NCI-H1048 (cell line): ENCODE results near the gene TK1.

Experiments
- DNase-seq: peaks from one replicate; lab custom pipeline; 2025; lab: John Stamatoyannopoulos, UW

TK1 gene

DNA sequence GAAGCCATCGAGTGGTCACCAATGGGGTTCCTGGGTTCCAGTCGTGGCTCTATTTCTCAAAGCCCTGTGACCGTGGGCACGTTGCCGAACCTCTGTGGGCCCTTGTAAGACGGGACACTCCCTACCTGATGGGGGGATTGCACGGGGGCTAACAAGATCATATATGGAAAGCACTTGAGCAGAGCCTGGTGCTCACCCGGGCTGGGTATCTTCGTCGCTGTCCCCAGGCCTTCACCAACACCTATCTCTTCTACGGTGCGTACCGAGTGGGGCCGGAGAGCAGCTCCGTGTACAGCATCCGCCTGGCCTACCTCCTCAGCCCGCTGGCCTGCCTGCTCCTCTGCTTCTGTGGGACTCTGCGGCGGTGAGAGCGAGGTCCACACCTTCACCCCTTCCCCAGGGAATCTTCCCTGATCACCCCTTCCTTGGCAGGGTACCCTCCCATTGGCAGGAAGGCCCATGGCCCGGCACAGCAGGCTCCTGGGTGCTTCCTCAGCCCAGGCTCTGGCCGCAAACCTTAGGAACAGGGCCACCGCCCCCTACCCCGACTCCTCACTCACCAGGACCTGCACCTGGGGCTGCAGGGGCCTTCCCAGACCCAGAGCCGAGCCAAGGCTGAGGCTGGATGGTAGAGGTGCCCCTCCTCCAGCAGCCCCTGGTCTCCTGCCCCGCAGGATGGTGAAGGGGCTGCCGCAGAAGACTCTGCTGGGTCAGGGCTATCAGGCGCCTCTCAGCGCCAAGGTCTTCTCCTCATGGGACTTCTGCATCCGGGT is 53.5 kb downstream of the TK1 start:
- DNase-seq = no peak

DNA sequence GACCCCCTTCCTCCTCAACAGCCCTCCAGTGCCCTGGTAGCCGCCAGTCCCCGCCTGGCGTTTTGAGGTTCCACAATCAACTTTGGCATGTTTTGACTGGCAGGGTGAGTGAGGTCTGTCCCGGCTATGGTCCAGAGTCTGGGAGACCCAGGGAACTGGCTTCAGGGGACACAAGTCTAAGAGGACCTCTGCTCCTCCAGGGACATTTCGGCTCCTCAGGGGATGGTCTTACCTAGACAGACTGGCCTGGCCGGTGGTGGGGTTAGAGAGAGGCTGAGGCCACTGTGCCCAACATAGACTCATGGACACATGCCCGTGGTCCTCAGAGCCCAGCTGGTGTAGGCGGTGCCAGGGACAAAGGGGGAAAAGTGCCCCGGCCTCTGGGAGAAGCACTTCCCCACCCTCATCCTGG is 54.1 kb downstream of the TK1 start:
- DNase-seq = no peak

DNA sequence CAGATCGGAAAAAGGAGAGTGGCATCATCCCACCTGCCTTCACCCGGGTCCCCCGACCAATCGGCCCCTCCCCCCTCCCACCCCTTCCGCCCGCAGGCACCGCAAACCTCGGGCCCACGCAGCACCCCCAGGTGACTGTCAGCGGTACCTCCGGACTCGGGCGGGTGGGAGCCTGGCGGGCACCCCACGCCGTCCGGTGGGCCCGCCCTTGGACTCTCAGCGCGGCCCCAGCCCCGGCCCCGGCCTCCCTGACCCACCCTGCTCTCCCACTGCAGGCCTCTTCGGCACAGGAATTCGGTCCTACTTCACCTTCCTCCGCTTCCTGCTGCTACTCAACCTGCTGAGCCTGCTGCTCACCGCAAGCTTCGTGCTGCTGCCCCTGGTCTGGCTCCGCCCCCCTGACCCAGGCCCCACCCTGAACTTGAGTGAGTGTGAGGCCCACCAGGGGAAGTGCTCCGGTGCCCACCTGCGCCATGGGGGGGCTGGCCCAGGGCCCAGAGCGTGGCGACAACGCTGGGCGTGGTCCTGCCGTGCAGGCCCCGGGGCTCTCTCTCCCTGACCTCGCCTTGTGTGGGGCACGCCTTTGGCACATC is 54.7 kb downstream of the TK1 start:
- DNase-seq = no peak

DNA sequence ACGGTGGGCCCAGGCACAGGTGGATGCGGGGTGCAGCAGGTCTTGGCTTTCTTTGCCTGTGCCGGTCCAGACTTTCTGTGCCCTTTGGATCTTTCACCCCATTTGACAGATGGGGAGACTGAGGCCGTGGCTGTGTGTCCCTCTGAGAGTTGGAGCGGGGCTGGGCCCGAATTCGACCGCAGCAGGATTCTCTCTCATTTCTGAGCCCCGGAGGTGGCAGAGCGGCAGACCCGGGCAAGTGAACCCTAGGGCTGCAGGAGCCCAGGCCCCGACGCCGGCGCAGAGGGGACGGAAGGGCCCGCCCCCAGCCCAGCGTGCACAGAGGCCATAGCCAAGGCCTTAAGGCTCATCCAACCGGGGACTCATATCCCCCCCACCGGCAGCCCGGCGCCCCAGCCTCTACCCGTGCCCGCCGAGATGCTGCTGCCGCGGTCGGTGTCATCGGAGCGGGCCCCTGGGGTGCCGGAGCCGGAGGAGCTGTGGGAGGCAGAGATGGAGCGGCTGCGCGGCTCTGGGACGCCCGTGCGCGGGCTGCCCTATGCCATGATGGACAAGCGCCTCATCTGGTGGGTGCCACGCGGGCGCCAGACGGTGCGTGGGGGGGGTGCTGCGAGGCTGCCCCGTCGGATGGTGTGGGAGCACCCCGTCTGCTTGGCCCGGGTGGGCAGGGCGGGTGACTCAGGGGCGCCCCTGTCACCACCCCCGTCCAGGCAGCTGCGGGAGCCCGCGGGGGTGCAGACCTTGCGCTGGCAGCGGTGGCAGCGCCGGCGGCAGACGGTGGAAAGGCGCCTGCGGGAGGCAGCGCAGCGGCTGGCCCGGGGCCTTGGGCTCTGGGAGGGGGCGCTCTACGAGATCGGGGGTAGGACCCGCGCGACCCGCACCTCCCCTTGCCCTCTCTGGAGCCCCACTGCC is 55.4 kb downstream of the TK1 start:
- no peak for DNase-seq

DNA sequence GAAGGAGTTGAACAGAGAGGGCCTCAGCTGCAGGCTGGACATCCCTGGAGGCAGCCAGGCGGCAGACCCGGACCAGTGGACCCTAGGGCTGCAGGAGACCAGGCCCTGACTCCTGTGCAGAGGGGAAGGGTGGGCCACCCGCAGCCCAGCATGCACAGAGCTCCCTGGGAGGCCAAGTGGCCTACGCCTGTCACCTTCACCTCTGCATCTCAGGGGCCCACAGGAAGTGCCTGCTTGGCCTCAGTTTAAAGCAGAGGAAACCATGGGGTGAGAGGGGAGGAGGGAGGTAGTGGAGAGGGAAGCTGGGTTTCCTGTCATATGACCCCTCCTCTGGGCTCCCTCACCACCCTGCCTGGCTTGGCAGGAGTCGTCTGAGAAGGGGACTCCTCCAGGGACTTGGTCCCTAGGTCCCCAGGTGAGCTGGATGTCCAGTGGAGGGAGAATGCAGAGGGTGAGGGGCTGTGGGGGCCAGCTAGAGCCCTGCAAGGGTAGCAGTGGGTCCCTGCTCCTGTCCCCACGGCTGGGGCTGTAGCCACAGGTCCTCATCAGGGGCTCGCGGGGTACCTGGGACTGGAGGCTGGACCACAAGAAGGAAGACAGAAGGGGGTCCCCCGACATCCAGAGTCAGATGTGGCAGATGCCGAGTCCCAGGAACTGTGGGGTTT is 56.3 kb downstream of the TK1 start, which contains the start of gene TMC8:
Gene TMC8, plus strand, starts transcription at position 335 of the 665 bp plus-strand sequence. CDS start 818 bp downstream, outside the sequence.
- DNase-seq = no peak

DNA sequence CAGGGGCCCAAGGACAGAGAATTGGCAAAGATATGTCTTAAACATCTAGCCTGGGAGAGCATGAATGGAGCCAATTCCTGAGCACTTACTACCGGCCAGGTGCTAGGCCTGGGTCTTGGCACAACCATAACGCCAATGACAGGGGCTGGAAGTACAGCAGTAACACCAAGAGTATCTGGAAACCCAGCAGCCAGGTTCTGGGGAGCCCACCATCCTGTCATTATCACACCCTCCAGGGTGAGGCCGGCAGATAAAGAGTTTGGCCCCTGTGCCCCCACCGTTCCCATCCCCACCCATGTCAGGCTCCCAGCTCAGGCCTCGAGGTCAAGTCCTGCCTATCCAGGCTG is 56.8 kb downstream of the TK1 start:
- no peak for DNase-seq

DNA sequence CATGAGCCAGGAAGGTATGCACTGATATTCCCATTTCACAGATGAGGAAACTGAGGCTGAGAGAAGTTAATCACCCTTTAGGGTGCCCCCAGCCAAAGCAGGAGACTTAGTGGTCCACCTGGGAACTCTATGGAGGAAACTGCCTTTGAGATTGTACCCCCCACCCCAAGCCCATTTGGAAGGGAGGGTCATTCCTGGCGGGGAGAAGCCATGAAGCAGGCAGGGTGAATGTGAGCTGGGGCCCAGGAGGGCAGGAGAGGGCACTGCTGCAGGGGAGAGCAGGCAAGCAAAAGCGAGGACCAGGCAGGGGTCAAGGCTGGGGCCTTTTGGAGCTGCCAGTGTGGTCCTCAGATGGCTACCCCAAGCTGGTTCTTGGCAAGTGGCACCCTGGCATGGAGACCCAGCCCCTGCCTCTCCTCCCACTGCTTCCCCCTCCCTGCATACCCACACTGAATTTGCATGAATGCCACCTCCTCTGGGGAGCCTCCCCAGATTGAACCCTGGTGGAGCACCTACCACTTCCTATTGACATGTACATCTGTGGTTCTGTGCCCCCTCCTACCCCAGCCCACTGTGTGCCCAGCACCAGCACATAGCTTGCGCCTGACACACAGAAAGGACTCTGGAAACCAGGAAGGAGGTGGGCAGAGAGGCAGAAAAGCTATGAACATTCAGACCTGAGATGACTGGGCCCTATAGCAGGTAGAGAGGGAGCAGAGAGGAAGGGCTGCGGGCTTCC is 57.3 kb downstream of the TK1 start:
- DNase-seq = no peak

DNA sequence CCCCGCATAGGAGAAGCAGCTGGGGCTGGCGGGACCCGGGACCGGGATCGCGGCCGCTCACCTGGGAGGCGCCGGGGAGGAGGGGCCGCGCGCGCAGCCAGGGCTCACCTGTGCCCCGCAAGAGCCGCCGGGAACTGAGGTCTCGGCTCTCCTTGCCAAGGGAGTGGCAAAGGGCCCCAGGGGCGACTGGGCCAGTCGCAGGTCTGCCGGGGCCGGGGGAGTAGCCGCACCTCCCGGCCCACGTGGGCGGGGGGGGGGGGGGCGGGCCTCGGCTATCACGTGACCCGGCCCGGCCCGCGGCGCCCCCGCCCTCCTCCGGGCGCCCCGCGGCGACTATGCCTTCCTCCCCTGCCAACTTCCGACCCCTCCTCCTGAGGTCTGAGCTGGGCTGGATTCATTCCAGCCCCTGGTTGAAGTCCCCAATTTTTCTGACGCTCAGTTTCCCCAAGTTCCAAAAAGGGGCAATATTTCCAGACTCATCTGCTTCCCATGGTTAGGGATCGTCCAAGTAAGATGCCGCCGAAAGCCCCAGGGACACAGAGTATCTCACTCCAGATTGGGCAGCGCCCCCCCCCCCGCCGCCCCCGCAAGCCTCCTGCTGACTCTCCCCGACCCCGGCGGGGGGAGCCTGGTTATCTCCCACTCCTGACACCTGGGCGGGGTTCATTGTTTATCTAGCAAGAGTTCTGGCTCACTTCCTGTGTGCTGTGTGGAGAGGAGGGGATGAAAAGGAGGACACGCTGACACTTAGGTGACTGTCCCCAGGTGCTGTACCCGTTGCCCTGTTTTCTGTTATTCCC is 58.1 kb downstream of the TK1 start, which contains the start of gene TMC6:
Gene TMC6, minus strand, starts transcription at position 205 of the 800 bp plus-strand sequence. CDS start 1,923 bp downstream, outside the sequence.
- DNase-seq = no peak

DNA sequence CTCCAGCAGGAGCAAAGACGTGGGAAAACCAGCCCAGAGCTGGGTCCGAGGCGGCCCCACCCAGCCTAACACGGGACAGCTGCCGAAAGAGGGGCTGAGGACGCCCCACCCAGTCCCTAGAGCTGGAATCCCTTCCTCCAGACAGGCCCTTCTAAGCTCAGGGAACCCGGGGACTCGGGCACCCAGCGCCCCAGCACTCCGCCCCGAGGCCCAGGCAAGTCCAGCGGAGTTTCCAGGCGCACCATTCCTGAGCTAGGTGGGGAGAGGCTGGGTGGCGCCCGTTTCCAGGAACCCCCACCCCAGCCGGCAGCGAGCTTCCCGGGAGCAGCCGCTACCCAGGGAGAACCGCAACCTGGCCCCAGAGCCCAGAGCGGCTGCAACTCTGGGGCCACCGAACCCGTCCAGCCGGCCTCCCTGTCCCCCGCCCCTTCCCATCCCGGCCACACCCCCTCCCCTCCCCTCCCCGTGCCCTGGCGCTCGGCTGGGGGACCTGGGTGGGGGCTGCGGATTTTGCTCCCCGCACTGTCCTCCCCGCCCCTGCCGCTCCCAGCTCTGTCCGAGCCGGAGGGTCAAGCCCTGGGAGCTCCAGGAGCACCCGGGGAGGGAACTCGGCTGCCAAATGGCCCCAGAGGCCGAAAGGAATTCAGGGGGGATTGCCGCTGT is 58.8 kb downstream of the TK1 start:
- DNase-seq = no peak

DNA sequence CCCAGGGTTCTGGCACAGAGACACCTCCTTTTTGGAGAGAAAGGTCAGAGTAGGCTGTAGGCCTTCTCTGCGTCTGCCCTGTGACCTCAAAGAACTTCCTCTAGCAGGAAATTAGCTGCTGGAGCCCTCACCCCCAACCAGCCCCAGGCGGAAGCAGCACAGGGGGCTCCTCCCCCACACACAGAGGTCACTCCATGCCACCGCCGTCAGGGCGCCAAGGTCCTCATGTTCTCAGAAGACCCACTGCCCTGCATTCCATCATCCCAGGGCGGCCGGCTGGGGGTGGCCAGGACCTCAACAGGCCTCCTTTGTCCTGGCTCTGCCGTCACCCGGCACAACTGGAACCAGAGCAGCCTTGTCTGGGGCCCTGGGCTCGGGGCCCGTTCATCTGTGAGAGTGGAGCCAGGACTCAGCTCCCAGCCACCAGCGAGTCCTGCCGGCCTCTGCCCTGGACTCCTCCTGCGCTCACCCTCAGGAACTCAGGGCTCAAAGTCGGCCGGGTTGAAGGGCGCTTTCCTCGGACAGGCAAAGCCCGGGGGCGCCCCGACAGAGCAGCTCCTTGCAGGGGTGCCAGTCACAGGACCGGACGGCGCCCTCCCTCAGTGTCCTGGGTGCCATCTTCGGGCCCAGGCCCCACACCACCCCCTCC is 59.5 kb downstream of the TK1 start:
- no peak for DNase-seq

DNA sequence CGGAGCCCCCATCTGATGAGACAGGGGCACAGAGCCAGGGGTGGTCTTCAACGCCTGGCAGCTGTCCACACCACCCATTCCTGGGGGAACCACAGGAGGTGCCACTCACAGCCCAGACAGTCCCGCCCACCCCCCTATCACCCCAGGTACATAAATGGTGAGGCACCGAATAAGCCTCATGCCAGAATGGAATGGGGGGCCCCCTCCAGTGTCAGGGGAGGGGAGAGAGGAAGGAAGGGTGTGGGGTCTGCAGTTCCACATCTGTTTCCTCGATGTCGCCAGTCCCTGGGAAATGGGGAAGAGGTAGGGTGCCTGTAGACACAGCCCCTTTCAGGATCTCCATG is 60.0 kb downstream of the TK1 start:
- DNase-seq = no peak

DNA sequence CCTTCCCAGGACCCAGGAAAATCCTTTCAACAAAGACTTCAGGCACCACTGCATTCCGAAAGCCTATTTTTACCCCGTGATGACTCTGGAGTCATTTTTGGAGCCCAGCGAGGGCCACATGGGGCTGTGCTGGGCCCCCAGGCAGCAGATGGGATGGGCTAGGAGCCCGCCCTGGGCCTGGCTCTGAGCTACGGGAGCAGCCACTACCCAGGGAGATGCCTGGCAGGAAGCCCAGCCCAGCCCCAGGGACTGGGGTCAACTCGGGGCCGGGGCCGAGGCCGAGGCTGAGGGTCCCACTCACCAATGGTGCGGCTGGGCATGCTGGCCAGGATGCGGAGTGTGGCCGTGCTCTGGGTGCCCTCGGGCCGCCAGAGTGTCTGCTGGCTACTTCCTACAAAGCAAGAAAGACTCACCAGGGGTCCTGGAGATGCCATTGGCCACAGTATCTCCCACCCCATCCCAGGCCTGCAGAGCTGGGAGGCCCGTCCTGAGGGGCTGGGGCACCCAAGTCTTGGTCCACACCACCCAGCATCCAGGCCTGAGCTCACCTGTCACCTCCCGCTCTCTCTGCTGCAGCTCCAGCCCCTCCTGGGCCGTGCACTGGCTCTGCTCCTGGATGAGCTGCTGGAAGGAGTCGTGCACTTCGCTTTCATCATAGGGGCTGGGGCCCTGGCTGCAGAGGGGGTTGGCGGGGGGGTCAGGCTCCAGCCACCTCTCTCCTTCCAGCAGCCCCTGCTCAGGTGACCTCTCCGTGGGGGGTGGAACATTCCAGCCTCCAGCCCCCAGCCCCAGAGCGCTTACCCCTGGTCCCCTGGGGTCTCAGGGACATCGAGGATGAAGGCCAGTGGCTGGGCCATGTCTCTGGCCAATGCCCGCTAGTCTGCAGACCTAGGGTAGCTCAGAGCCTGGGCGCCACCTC is 60.6 kb downstream of the TK1 start:
- DNase-seq = no peak

DNA sequence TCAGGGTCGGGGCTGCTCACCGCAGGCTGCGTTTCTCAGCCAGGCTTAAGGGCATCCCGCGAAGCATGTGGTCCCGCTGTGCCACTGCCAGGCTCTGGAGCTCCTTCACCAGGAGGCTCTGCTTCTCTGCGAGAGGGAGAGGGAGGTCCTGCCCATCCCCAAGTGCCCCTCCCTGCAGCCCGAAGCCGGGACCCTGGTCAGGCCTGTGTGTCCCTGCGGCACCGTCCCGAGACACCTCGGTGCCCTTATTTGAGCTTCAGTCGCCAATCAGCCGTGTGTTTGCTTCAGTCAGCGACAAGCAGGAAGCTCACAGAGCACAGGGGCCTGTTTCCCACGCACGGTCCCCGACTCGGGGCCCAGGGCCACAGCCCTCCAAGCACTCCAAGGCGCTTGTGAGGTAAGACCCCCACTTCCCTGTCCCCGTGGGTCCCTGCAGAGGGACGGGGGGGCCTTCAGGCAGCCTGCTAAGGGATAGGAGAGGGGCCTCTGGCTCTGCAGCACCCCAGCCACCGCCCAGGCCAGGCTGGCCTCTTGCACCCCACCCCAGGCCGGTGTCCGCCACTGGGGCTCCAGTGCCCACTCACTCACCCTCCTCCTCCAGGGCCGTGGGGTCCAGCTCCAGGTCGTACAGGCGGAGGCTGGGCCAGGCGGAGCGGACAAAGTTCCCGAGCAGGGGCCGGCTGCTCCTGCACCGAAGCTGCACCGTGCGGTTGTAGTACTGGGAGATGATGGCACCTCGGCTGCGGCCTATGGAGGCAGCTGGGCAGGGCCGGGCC is 61.5 kb downstream of the TK1 start:
- DNase-seq = no peak

DNA sequence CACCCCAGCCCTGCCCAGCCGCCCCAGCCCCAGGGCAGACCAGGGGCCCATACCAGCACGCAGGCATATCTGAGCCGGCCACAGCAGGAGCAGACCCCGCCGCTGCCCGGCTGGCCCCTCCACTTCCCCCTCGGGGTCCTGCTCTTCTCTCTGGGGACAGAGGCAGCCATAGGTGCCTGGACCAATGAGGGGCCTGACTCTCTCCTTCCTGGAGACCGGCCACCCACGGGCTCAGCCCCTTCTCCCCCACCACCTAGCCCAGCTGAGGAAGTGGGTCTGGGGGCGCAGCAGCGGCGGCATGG is 62.1 kb downstream of the TK1 start:
- DNase-seq = no peak
